Endothelial cell (in vitro differentiated cells): ENCODE measurements around the gene ADAP1. TPM values are rescaled to one million over a fixed set of nuclear protein-coding genes. Genes with fewer than 3 reads are reported as not detected.

Experiments
- DNase-seq: peaks from one replicate; pipeline ENCODE4 v3.0.0; 2021; ENCODE audit warnings: low spot score
- H3K27ac Mint-ChIP-seq: one replicate; pipeline ENCODE4 v1.8.0; 2021; ENCODE audit warnings: mixed read lengths, inconsistent platforms; ENCODE audit not compliant: unreplicated experiment
- H3K27me3 Mint-ChIP-seq: one replicate; pipeline ENCODE4 v1.8.0; 2021; ENCODE audit warnings: mild to moderate bottlenecking, moderate library complexity, mixed read lengths, inconsistent platforms; ENCODE audit not compliant: unreplicated experiment
- H3K36me3 Mint-ChIP-seq: one replicate; pipeline ENCODE4 v1.8.0; 2021; ENCODE audit warnings: mild to moderate bottlenecking, low read depth, mixed read lengths, inconsistent platforms; ENCODE audit not compliant: unreplicated experiment
- H3K4me1 Mint-ChIP-seq: one replicate; pipeline ENCODE4 v1.8.0; 2021; ENCODE audit warnings: mild to moderate bottlenecking, mixed read lengths, inconsistent platforms; ENCODE audit not compliant: unreplicated experiment
- H3K4me3 Mint-ChIP-seq: one replicate; pipeline ENCODE4 v1.8.0; 2021; ENCODE audit warnings: mild to moderate bottlenecking, mixed read lengths, inconsistent platforms; ENCODE audit not compliant: unreplicated experiment
- H3K9me3 Mint-ChIP-seq: one replicate; pipeline ENCODE4 v1.8.0; 2021; ENCODE audit warnings: mixed read lengths, inconsistent platforms; ENCODE audit not compliant: unreplicated experiment
- CTCF ChIP-seq: fragments of 200-600 bp; sonication (generic); IDR thresholded peaks from one replicate; pipeline ENCODE4 v1.5.0; 2021; ENCODE audit warnings: antibody characterized with exemption; ENCODE audit not compliant: unreplicated experiment
- total RNA-seq: library from RNA; stranded (reverse); fragmentation: NEBNext Ultra II Directional; extraction: Animal tissue kit (Norgen Biotek cat#: 25700); gene quantifications from one replicate; pipeline ENCODE4 v1.2.1, GENCODE V29; 2021; ENCODE audit not compliant: unreplicated experiment

Gene ADAP1
- total RNA-seq, 1 donor from 2014 or later = 1.7 TPM

GRCh38 chr7:918118-918425 lies 36.4 kb downstream of the ADAP1 start:
- no peaks in the 10 kb centered on the region for H3K9me3 Mint-ChIP-seq
- H3K4me1 Mint-ChIP-seq = no peaks in the 10 kb centered on the region
- H3K4me3 Mint-ChIP-seq = no peak overlapping the region
- H3K27me3 Mint-ChIP-seq = peaks cover 11% of the 10 kb centered on the region
- H3K27ac Mint-ChIP-seq = no peak overlapping the region
- TF ChIP-seq CTCF = no peak
- H3K36me3 Mint-ChIP-seq = no peaks in the 10 kb centered on the region
- no peak for DNase-seq

GRCh38 chr7:917255-918117 lies 37.0 kb downstream of the ADAP1 start:
- H3K36me3 Mint-ChIP-seq = no peaks in the 10 kb centered on the region
- no peak overlapping the region for H3K27ac Mint-ChIP-seq
- TF ChIP-seq CTCF = no peak
- H3K4me1 Mint-ChIP-seq = no peaks in the 10 kb centered on the region
- no peaks in the 10 kb centered on the region for H3K9me3 Mint-ChIP-seq
- H3K4me3 Mint-ChIP-seq = no peak overlapping the region
- DNase-seq = no peak
- H3K27me3 Mint-ChIP-seq = peaks cover 11% of the 10 kb centered on the region

GRCh38 chr7:916291-916941 lies 38.1 kb downstream of the ADAP1 start:
- Mint-ChIP-seq H3K9me3 (no peaks in the 10 kb centered on the region), H3K36me3 (no peaks in the 10 kb centered on the region), H3K4me1 (no peaks in the 10 kb centered on the region), H3K27ac (no peak overlapping the region), H3K27me3 (peaks cover 11% of the 10 kb centered on the region), H3K4me3 (no peak overlapping the region)
- no peak for DNase-seq
- no peak for TF ChIP-seq CTCF

- no peaks in the 10 kb centered on the region for H3K36me3 Mint-ChIP-seq
- H3K4me3 Mint-ChIP-seq = no peak overlapping the region
- peaks cover 11% of the 10 kb centered on the region for H3K27me3 Mint-ChIP-seq
- no peaks in the 10 kb centered on the region for H3K4me1 Mint-ChIP-seq
- no peak for DNase-seq
- TF ChIP-seq CTCF = no peak
- no peak overlapping the region for H3K27ac Mint-ChIP-seq
- H3K9me3 Mint-ChIP-seq = no peaks in the 10 kb centered on the region
Observed at GRCh38 chr7:915291-916218, 38.9 kb downstream of the ADAP1 start.
